Stimulated activated naive CD8-positive, alpha-beta T cell treated with anti-CD3 and anti-CD28 coated beads, Interleukin-15, Interleukin-2, amounts not matched to agents 100 ng/mL and 50 ng/mL, for 24 hours (primary cell): ENCODE data around the gene PCLAF.

Experiments
- H3K27ac Mint-ChIP-seq: one replicate; pipeline ENCODE4 v1.8.0; 2021; ENCODE audit warnings: mild to moderate bottlenecking, mixed read lengths
- H3K27me3 Mint-ChIP-seq: one replicate; pipeline ENCODE4 v1.8.0; 2021; ENCODE audit warnings: mixed read lengths
- H3K36me3 Mint-ChIP-seq: one replicate; pipeline ENCODE4 v1.8.0; 2021; ENCODE audit warnings: low read depth, mixed read lengths
- H3K4me1 Mint-ChIP-seq: one replicate; pipeline ENCODE4 v1.8.0; 2021; ENCODE audit warnings: low read depth, mixed read lengths
- H3K4me3 Mint-ChIP-seq: one replicate; pipeline ENCODE4 v1.8.0; 2021; ENCODE audit warnings: mild to moderate bottlenecking, mixed read lengths
- H3K9me3 Mint-ChIP-seq: one replicate; pipeline ENCODE4 v1.8.0; 2021; ENCODE audit warnings: mixed read lengths

The PCLAF gene

DNA sequence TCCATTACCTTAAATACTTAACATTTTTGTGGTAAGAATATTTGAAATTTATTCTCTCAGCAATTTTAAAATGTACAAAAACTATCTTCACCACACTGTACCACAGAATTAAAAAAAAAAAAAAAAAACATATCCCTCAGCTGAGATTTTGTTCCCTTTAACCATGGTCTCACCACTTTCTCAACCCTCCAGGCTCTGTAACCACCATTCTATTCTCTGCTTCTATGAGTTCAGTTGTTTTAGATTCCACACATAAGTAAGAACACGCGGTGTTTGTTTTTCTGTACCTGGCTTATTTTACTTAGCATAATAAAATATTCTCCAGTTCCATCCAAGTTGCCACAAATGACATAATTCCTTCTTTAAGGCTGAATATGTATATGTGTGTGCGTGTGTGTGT lies 66.8 kb downstream of the PCLAF start:
- H3K36me3 Mint-ChIP-seq = peaks cover 1% of the 10 kb centered on the region

More for the DNA sequence above, 66.8 kb downstream of the PCLAF start:
- H3K4me3 Mint-ChIP-seq = no peak overlapping the region
- no peaks in the 10 kb centered on the region for H3K9me3 Mint-ChIP-seq
- H3K27me3 Mint-ChIP-seq = no peaks in the 10 kb centered on the region
- no peak overlapping the region for H3K27ac Mint-ChIP-seq
- peaks cover 4% of the 10 kb centered on the region for H3K4me1 Mint-ChIP-seq
